ENCODE data around the gene ASRGL1.

The ASRGL1 gene

GRCh38 chr11:62370743-62371440 is 33.6 kb downstream of the ASRGL1 start:
- ATAC-seq, result no peak
- TF ChIP-seq ZFP3 (CRISPR knock-in tag; IDR thresholded peaks at IDR 0.05) (no peak), TOX (CRISPR knock-in tag; IDR thresholded peaks at IDR 0.05; ENCODE audit: borderline replicate concordance) (no peak), CREB5 (CRISPR knock-in tag; IDR thresholded peaks at IDR 0.05; ENCODE audit: low read depth) (no peak), TCF4 (CRISPR knock-in tag; IDR thresholded peaks at IDR 0.05; ENCODE audit: borderline replicate concordance) (no peak), TSHZ2 (CRISPR knock-in tag; IDR thresholded peaks at IDR 0.05) (no peak), ZNF70 (CRISPR knock-in tag; IDR thresholded peaks at IDR 0.05) (no peak), ARNTL (CRISPR knock-in tag; IDR thresholded peaks at IDR 0.05; ENCODE audit: borderline replicate concordance, low read depth) (no peak)
- TF ChIP-seq, protein P1, sequence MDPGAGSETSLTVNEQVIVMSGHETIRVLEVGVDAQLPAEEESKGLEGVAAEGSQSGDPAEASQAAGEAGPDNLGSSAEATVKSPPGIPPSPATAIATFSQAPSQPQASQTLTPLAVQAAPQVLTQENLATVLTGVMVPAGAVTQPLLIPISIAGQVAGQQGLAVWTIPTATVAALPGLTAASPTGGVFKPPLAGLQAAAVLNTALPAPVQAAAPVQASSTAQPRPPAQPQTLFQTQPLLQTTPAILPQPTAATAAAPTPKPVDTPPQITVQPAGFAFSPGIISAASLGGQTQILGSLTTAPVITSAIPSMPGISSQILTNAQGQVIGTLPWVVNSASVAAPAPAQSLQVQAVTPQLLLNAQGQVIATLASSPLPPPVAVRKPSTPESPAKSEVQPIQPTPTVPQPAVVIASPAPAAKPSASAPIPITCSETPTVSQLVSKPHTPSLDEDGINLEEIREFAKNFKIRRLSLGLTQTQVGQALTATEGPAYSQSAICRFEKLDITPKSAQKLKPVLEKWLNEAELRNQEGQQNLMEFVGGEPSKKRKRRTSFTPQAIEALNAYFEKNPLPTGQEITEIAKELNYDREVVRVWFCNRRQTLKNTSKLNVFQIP (CRISPR knock-in tag; IDR thresholded peaks at IDR 0.05; ENCODE audit: borderline replicate concordance, low read depth), result no peak

DNA sequence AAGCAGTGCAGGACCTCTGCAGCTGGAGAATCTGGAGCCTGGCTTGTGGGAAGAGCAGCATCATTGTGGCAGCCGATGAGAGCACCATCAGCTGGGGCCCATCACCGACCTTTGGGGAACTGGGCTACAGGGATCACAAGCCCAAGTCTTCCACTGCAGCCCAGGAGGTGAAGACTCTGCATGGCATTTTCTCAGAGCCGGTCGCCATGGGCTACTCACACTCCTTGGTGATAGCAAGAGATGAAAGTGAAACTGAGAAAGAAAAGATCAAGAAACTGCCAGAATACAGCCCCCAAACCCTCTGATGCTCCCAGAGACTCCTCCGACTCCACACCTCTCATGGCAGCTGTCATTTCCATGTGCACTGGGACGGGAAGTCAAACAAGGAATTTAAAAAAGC is 35.6 kb downstream of the ASRGL1 start:
- TF ChIP-seq TOX (CRISPR knock-in tag; IDR thresholded peaks at IDR 0.05; ENCODE audit: borderline replicate concordance), result no peak
- no peak for TF ChIP-seq CSDC2 (CRISPR knock-in tag; IDR thresholded peaks at IDR 0.05)
- no peak for TF ChIP-seq BACH2 (CRISPR knock-in tag; IDR thresholded peaks at IDR 0.05; ENCODE audit: borderline replicate concordance)
- TF ChIP-seq OSR1 (CRISPR knock-in tag; IDR thresholded peaks at IDR 0.05), result no peak
- TF ChIP-seq ZNF565 (CRISPR knock-in tag; conservative IDR thresholded peaks at IDR 0.05; ENCODE audit: low read depth), result no peak
- TF ChIP-seq ZNF8 (CRISPR knock-in tag; IDR thresholded peaks at IDR 0.05), result no peak
- no peak for TF ChIP-seq TSHZ2 (CRISPR knock-in tag; IDR thresholded peaks at IDR 0.05)
- no peak for TF ChIP-seq TCF4 (CRISPR knock-in tag; IDR thresholded peaks at IDR 0.05; ENCODE audit: borderline replicate concordance)
- TF ChIP-seq ZFP3 (CRISPR knock-in tag; IDR thresholded peaks at IDR 0.05), result no peak
- ATAC-seq, result no peak

DNA sequence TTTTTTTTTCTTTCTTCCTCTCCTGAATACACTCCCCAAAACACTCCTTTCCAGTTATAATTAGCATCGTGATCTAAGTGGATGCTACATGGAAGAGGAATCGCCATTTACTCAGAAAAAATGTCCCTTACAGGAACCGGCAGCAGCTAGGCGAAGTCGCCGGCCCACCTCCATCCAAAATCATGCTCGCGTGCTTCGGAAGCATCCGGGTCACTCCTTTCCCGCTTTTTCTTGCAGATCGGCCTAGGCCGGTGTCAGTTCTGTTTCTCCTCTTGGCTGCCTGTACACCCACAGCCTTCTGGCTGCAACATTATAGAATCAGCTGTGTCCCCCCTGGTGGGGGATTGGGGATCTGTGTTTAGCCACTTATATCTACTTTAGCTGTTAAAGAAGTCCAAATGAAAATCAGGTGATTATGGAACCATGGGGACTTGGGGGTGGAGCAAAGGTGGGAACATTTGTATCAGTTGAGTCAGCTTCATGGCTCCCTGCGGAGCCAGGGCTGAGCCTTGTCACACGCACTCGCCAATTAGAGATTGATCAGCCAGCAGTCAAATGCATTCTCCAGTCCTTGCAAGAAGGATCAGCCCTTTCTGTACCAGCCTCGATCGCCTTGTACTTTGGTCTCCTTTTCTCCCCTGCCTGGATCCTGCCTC is 36.3 kb downstream of the ASRGL1 start:
- TF ChIP-seq ZNF565 (CRISPR knock-in tag; conservative IDR thresholded peaks at IDR 0.05; ENCODE audit: low read depth) (no peak), TSHZ2 (CRISPR knock-in tag; IDR thresholded peaks at IDR 0.05) (no peak), ARNTL (CRISPR knock-in tag; IDR thresholded peaks at IDR 0.05; ENCODE audit: borderline replicate concordance, low read depth) (no peak), RARB (CRISPR knock-in tag; IDR thresholded peaks at IDR 0.05) (no peak), ZC3H10 (CRISPR knock-in tag; IDR thresholded peaks at IDR 0.05) (no peak), BACH2 (CRISPR knock-in tag; IDR thresholded peaks at IDR 0.05; ENCODE audit: borderline replicate concordance) (no peak), GLIS3 (CRISPR knock-in tag; IDR thresholded peaks at IDR 0.05) (no peak), ESRRG (CRISPR knock-in tag; IDR thresholded peaks at IDR 0.05) (no peak), ZNF70 (CRISPR knock-in tag; IDR thresholded peaks at IDR 0.05) (no peak), CREB5 (CRISPR knock-in tag; IDR thresholded peaks at IDR 0.05; ENCODE audit: low read depth) (no peak)
- ATAC-seq, result no peak

Measured in SK-N-SH treated with all-trans-retinoic acid at 6 μM for 48 hours (cell line).